Activated CD4-positive, alpha-beta T cell treated with anti-CD3 and anti-CD28 coated beads, Interleukin-2, amount 50 U/mL, for 48 hours (primary cell): ENCODE results near the gene GRHL1.
"Not testable (repeated sequence)": the region's sequence is repeated elsewhere in the genome, so short reads cannot be mapped to it uniquely, and the experiment has no call there.

Source experiments
- DNase-seq, 2 experiments: peaks; one replicate each; pipeline ENCODE4 v3.0.0-alpha.2; 2020

The GRHL1 gene

GRCh38 chr2:10028407-10028987 lies 77.0 kb downstream of the GRHL1 start:
- DNase-seq, result no peak

GRCh38 chr2:10028988-10029874 lies 77.7 kb downstream of the GRHL1 start:
- DNase-seq, result peak; percentile 42 to 47

- no peak for DNase-seq
Measured at GRCh38 chr2:10029875-10030223, 78.4 kb downstream of the GRHL1 start.

- DNase-seq, result no peak
Measured at GRCh38 chr2:10030311-10030736, 78.8 kb downstream of the GRHL1 start.

- not testable (repeated sequence) for DNase-seq
Measured at GRCh38 chr2:10030798-10031197, 79.3 kb downstream of the GRHL1 start.

- no peak for DNase-seq
Measured at GRCh38 chr2:10031886-10032745, 80.6 kb downstream of the GRHL1 start.

GRCh38 chr2:10032746-10033105 lies 81.2 kb downstream of the GRHL1 start:
- DNase-seq, result no peak

GRCh38 chr2:10033251-10034006 lies 81.9 kb downstream of the GRHL1 start:
- DNase-seq, result no peak

- no peak for DNase-seq
Measured at GRCh38 chr2:10034333-10035052, 83.0 kb downstream of the GRHL1 start.

GRCh38 chr2:10035053-10035422 lies 83.5 kb downstream of the GRHL1 start:
- no peak for DNase-seq

GRCh38 chr2:10035633-10036032 lies 84.1 kb downstream of the GRHL1 start:
- no peak for DNase-seq

- peak; percentile 46 to 64 for DNase-seq
Measured at GRCh38 chr2:10036095-10036884, 84.8 kb downstream of the GRHL1 start.

GRCh38 chr2:10038123-10038522 lies 86.6 kb downstream of the GRHL1 start:
- no peak for DNase-seq

GRCh38 chr2:10038716-10039115 lies 87.2 kb downstream of the GRHL1 start:
- no peak for DNase-seq

- no peak for DNase-seq
Measured at GRCh38 chr2:10039658-10040410, 88.3 kb downstream of the GRHL1 start.

GRCh38 chr2:10041711-10042110 lies 90.2 kb downstream of the GRHL1 start:
- no peak for DNase-seq

- peak; percentile 22 to 37 for DNase-seq
Measured at GRCh38 chr2:10042301-10043161, 91.0 kb downstream of the GRHL1 start.

- peak; percentile 67 to 75 for DNase-seq
Measured at GRCh38 chr2:10043256-10043905, 91.9 kb downstream of the GRHL1 start, which contains the start of gene KLF11. Gene KLF11, plus strand, starts transcription at chr2:10043550. Its CDS starts 167 bp downstream, at chr2:10043717.
